Measurements from ENCODE around the gene SDK2.

DNA sequence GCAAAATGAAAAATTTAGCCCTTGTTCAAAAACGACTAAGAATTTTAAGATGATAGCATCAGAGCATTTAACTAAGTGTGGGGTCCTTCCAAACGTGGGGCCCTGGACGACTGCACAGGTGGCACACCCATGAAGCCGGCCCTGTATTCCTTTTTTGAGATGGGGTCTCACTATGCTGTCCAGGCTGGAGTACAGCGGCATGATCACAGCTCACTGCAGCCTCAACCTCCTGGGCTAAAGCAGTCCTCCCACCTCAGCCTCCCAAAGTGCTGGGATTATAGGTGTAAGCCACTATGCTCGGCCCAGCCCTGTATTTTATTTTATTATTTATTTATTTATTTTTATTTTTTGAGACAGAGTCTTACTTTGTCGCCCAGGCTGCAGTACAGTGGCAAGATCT, 241.8 kb downstream of the SDK2 start:
- TF ChIP-seq, protein P1, sequence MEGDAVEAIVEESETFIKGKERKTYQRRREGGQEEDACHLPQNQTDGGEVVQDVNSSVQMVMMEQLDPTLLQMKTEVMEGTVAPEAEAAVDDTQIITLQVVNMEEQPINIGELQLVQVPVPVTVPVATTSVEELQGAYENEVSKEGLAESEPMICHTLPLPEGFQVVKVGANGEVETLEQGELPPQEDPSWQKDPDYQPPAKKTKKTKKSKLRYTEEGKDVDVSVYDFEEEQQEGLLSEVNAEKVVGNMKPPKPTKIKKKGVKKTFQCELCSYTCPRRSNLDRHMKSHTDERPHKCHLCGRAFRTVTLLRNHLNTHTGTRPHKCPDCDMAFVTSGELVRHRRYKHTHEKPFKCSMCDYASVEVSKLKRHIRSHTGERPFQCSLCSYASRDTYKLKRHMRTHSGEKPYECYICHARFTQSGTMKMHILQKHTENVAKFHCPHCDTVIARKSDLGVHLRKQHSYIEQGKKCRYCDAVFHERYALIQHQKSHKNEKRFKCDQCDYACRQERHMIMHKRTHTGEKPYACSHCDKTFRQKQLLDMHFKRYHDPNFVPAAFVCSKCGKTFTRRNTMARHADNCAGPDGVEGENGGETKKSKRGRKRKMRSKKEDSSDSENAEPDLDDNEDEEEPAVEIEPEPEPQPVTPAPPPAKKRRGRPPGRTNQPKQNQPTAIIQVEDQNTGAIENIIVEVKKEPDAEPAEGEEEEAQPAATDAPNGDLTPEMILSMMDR (IDR thresholded peaks at IDR 0.05; ENCODE audit: poor library complexity): no peak
- TF ChIP-seq EZH2 (IDR thresholded peaks at IDR 0.05; ENCODE audit: borderline replicate concordance) (no peak), EZH2phosphoT487 (IDR thresholded peaks at IDR 0.05; ENCODE audit: low read depth, severe bottlenecking, unreplicated experiment) (no peak)

Measured in hepatocyte (in vitro differentiated cells).